ENCODE results near the gene RCSD1.
"Not testable (repeated sequence)": the region's sequence is repeated elsewhere in the genome, so short reads cannot be mapped to it uniquely, and the experiment has no call there.

The RCSD1 gene

GRCh38 chr1:167718914-167719691, 89.1 kb downstream of the RCSD1 start:
- Histone ChIP-seq H3K36me3 (ENCODE audit: insufficient read depth) (no peaks in the 10 kb centered on the region), H4K20me1 (ENCODE audit: insufficient read depth) (no peaks in the 10 kb centered on the region), H3K4me2 (no peak overlapping the region), H3K9ac (no peak overlapping the region), H3K27ac (no peak overlapping the region), H3K4me3 (IDR thresholded peaks at IDR 0.05; ENCODE audit: insufficient read depth, low read depth, low read length) (no peak overlapping the region), H2AFZ (ENCODE audit: low read depth) (no peak overlapping the region), H3K27me3 (ENCODE audit: insufficient read depth, low read depth) (no peaks in the 10 kb centered on the region), H3K79me2 (ENCODE audit: insufficient read depth, low read depth) (peaks cover 18% of the 10 kb centered on the region; the same call in 1 of the 2 replicates), H3K4me1 (ENCODE audit: low read depth, poor library complexity, severe bottlenecking) (peaks cover 32% of the 10 kb centered on the region)
- TF ChIP-seq CTCF (conservative IDR thresholded peaks at IDR 0.05; ENCODE audit: low read depth, low read length), result no peak

- H4K20me1 ChIP-seq (ENCODE audit: insufficient read depth); H3K4me3 ChIP-seq (IDR thresholded peaks at IDR 0.05; ENCODE audit: insufficient read depth, low read depth, low read length); H3K4me2 ChIP-seq; H3K36me3 ChIP-seq (ENCODE audit: insufficient read depth); H2AFZ ChIP-seq (ENCODE audit: low read depth); H3K27me3 ChIP-seq (ENCODE audit: insufficient read depth, low read depth); H3K27ac ChIP-seq; H3K9ac ChIP-seq: not testable (repeated sequence)
- Histone ChIP-seq H3K4me1 (ENCODE audit: low read depth, poor library complexity, severe bottlenecking) (peaks cover 35% of the 10 kb centered on the region), H3K79me2 (ENCODE audit: insufficient read depth, low read depth) (peaks cover 26% of the 10 kb centered on the region; the same call in 1 of the 2 replicates)
Observed at GRCh38 chr1:167719715-167720421, 89.8 kb downstream of the RCSD1 start.

GRCh38 chr1:167720965-167721616, 91.1 kb downstream of the RCSD1 start:
- H3K27ac ChIP-seq, result peak overlapping the region; percentile 48
- H3K4me1 ChIP-seq (ENCODE audit: low read depth, poor library complexity, severe bottlenecking), result peaks cover 40% of the 10 kb centered on the region
- H3K9ac ChIP-seq, result peak overlapping the region; percentile 63; the same call in 1 of the 2 replicates
- no peaks in the 10 kb centered on the region for H3K36me3 ChIP-seq (ENCODE audit: insufficient read depth)
- H4K20me1 ChIP-seq (ENCODE audit: insufficient read depth), result no peaks in the 10 kb centered on the region
- peak overlapping the region; percentile 85 for H2AFZ ChIP-seq (ENCODE audit: low read depth)
- H3K4me2 ChIP-seq, result peak overlapping the region; percentile 76
- peaks cover 28% of the 10 kb centered on the region; the same call in 1 of the 2 replicates for H3K79me2 ChIP-seq (ENCODE audit: insufficient read depth, low read depth)
- H3K27me3 ChIP-seq (ENCODE audit: insufficient read depth, low read depth), result no peaks in the 10 kb centered on the region
- TF ChIP-seq CTCF (conservative IDR thresholded peaks at IDR 0.05; ENCODE audit: low read depth, low read length), result peak; percentile 57; the same call in 1 of the 2 replicates
- peak overlapping the region; percentile 96 for H3K4me3 ChIP-seq (IDR thresholded peaks at IDR 0.05; ENCODE audit: insufficient read depth, low read depth, low read length)

GRCh38 chr1:167721617-167722151, 91.7 kb downstream of the RCSD1 start, which contains the start of gene MPZL1:
TSS of gene MPZL1 (plus strand) at chr1:167721982. CDS start at chr1:167722152, 170 bp downstream.
- Histone ChIP-seq H3K79me2 (ENCODE audit: insufficient read depth, low read depth) (peaks cover 34% of the 10 kb centered on the region; the same call in 1 of the 2 replicates), H3K4me2 (peak within 1 kb of the TSS; percentile 76), H3K36me3 (ENCODE audit: insufficient read depth) (no peaks in the 10 kb centered on the region), H3K9ac (peak within 1 kb of the TSS; percentile 63), H3K4me1 (ENCODE audit: low read depth, poor library complexity, severe bottlenecking) (peaks cover 45% of the 10 kb centered on the region), H3K4me3 (IDR thresholded peaks at IDR 0.05; ENCODE audit: insufficient read depth, low read depth, low read length) (peak within 1 kb of the TSS; percentile 96), H3K27ac (peak within 1 kb of the TSS; percentile 48), H2AFZ (ENCODE audit: low read depth) (peak within 1 kb of the TSS; percentile 85), H3K27me3 (ENCODE audit: insufficient read depth, low read depth) (no peaks in the 10 kb centered on the region), H4K20me1 (ENCODE audit: insufficient read depth) (no peaks in the 10 kb centered on the region)
- no peak for TF ChIP-seq CTCF (conservative IDR thresholded peaks at IDR 0.05; ENCODE audit: low read depth, low read length)
